ENCODE data around the gene KRT3. TPM values are rescaled to one million over a fixed set of nuclear protein-coding genes. Genes with fewer than 3 reads are reported as not detected.

The KRT3 gene
- total and polyA plus RNA-seq, 9 of the 15 experiments (the other 6 are each of a cell fraction or from before 2014, with no cell fraction given): not detected

DNA sequence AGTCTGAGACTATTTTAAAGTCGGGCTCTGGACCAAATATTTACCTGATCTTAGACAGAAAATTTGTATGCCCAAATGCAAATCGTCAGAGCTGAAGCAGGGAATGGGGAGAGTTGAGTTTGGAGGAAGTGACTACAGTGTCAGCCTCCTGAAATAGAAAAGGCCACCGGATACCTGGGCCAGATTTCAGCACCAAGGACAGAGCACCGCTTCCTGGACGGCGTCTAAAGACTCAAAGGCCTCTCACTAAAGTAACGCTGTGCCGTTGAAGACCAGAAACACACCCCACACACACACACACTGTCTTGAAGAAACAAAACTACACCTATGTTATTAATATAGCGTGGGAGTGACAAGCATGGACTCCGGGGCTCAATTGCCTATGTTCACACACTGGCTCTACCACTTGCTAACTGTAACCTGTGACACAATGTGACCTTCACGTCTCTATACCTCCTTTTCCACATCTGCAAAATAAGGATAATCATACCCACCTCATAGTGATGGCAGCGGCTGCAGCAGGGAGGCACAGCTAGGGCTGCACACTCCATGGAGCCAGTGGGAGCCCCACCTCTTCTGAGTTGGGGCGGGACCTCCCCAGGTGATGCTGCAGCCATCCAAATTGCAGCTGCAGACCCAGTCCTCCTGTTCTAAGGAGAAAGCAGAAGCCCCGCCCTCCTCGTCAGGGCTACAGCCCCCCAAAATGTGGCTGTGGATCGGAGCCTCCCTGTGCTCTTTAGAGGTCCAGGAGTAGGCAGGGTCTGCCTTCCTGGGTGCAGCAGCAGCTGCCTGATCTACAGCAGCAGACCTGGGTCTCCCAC, 54.3 kb downstream of the KRT3 start (continued):
- TF ChIP-seq MAZ (CRISPR knock-in tag; conservative IDR thresholded peaks at IDR 0.05 in 1 of 2, IDR thresholded peaks at IDR 0.05 in 1 of 2) (peak in 1 of 2 experiments; percentile 64; a peak in 1 of 4 replicates), NFRKB (IDR thresholded peaks at IDR 0.05; ENCODE audit: low read depth) (no peak), TCF3 (CRISPR knock-in tag; IDR thresholded peaks at IDR 0.05) (no peak), ZBED1 (IDR thresholded peaks at IDR 0.05) (no peak), ETV1 (tag; conservative IDR thresholded peaks at IDR 0.05; ENCODE audit: low read depth) (peak; percentile 72), RBBP5 (IDR thresholded peaks at IDR 0.05; ENCODE audit: borderline replicate concordance, insufficient read depth, low read length, poor library complexity, severe bottlenecking) (no peak), ZNF197 (CRISPR knock-in tag; IDR thresholded peaks at IDR 0.05; ENCODE audit: low read depth) (peak; percentile 74; the same call in 1 of the 2 replicates), BRF1 (IDR thresholded peaks at IDR 0.05; ENCODE audit: borderline replicate concordance, extremely low read depth, insufficient read length) (no peak)
- TF ChIP-seq, protein P1, sequence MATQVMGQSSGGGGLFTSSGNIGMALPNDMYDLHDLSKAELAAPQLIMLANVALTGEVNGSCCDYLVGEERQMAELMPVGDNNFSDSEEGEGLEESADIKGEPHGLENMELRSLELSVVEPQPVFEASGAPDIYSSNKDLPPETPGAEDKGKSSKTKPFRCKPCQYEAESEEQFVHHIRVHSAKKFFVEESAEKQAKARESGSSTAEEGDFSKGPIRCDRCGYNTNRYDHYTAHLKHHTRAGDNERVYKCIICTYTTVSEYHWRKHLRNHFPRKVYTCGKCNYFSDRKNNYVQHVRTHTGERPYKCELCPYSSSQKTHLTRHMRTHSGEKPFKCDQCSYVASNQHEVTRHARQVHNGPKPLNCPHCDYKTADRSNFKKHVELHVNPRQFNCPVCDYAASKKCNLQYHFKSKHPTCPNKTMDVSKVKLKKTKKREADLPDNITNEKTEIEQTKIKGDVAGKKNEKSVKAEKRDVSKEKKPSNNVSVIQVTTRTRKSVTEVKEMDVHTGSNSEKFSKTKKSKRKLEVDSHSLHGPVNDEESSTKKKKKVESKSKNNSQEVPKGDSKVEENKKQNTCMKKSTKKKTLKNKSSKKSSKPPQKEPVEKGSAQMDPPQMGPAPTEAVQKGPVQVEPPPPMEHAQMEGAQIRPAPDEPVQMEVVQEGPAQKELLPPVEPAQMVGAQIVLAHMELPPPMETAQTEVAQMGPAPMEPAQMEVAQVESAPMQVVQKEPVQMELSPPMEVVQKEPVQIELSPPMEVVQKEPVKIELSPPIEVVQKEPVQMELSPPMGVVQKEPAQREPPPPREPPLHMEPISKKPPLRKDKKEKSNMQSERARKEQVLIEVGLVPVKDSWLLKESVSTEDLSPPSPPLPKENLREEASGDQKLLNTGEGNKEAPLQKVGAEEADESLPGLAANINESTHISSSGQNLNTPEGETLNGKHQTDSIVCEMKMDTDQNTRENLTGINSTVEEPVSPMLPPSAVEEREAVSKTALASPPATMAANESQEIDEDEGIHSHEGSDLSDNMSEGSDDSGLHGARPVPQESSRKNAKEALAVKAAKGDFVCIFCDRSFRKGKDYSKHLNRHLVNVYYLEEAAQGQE (IDR thresholded peaks at IDR 0.05; ENCODE audit: borderline replicate concordance): peak; percentile 99
- TF ChIP-seq, protein P1 (CRISPR knock-in tag; IDR thresholded peaks at IDR 0.05; ENCODE audit: low read depth): peak; percentile 98
- TF ChIP-seq, protein P2, sequence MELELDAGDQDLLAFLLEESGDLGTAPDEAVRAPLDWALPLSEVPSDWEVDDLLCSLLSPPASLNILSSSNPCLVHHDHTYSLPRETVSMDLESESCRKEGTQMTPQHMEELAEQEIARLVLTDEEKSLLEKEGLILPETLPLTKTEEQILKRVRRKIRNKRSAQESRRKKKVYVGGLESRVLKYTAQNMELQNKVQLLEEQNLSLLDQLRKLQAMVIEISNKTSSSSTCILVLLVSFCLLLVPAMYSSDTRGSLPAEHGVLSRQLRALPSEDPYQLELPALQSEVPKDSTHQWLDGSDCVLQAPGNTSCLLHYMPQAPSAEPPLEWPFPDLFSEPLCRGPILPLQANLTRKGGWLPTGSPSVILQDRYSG (tag; conservative IDR thresholded peaks at IDR 0.05; ENCODE audit: low read depth): 0 out of 2 replicates have a peak, but pooled peaks have one; percentile 74
- TF ChIP-seq, protein P3, sequence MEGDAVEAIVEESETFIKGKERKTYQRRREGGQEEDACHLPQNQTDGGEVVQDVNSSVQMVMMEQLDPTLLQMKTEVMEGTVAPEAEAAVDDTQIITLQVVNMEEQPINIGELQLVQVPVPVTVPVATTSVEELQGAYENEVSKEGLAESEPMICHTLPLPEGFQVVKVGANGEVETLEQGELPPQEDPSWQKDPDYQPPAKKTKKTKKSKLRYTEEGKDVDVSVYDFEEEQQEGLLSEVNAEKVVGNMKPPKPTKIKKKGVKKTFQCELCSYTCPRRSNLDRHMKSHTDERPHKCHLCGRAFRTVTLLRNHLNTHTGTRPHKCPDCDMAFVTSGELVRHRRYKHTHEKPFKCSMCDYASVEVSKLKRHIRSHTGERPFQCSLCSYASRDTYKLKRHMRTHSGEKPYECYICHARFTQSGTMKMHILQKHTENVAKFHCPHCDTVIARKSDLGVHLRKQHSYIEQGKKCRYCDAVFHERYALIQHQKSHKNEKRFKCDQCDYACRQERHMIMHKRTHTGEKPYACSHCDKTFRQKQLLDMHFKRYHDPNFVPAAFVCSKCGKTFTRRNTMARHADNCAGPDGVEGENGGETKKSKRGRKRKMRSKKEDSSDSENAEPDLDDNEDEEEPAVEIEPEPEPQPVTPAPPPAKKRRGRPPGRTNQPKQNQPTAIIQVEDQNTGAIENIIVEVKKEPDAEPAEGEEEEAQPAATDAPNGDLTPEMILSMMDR (IDR thresholded peaks at IDR 0.05 in 2 of 3, conservative IDR thresholded peaks at IDR 0.05 in 1 of 3; ENCODE audit: insufficient read depth in 2 of 3, low read depth in 1 of 3, low read length in 3 of 3): no peak
